Gastrocnemius medialis (tissue), 4 donors: ENCODE data around the gene FST. TPM values are rescaled to one million over a fixed set of nuclear protein-coding genes. Genes with fewer than 3 reads are reported as not detected.

ENCODE experiments used
- ATAC-seq, 2 donors: fragments of 150-250 bp; one replicate each; pipeline ENCODE4 v1.9.1; 2016
- DNase-seq, 2 donors: peaks; one replicate each; pipeline ENCODE4 v3.0.0-alpha.2; 2019
- H3K27ac ChIP-seq, 4 donors: fragments of 200-600 bp; sonication (generic); 1 replicate in 1 of 4; 2 replicates in 3 of 4; pipeline ENCODE4 v1.5.1; 2016 to 2018; ENCODE audit warnings: mild to moderate bottlenecking in 2 of 4, moderate library complexity in 1 of 4
- H3K27me3 ChIP-seq, 3 donors: fragments of 200-600 bp; sonication (generic) in 2 of 3; 1 replicate in 1 of 3; 2 replicates in 2 of 3; pipeline versions ENCODE4 v1.5.1 to v1.6.0; 2016 to 2019; ENCODE audit warnings: mild to moderate bottlenecking in 1 of 3, moderate library complexity in 1 of 3
- H3K36me3 ChIP-seq, 2 donors: fragments of 200-600 bp; sonication (generic) in 1 of 2; one replicate each; pipeline ENCODE4 v1.5.1; 2017 to 2018
- H3K4me1 ChIP-seq, 2 donors: fragments of 200-600 bp; sonication (generic) in 1 of 2; one replicate each; pipeline ENCODE4 v1.5.1; 2016 to 2017; ENCODE audit warnings: mild to moderate bottlenecking in 2 of 2
- H3K4me3 ChIP-seq, 4 donors: fragments of 200-600 bp; sonication (generic) in 3 of 4; 1 replicate in 1 of 4; 2 replicates in 3 of 4; pipeline ENCODE4 v1.5.1; 2016 to 2019; ENCODE audit warnings: mild to moderate bottlenecking in 2 of 4
- H3K9me3 ChIP-seq, 3 donors: fragments of 200-600 bp; sonication (generic) in 2 of 3; 1 replicate in 1 of 3; 2 replicates in 2 of 3; pipeline ENCODE4 v1.5.1; 2016 to 2019
- POLR2A ChIP-seq, 2 donors: fragments of 450-650 bp; IDR thresholded peaks; one replicate each; pipeline ENCODE4 v1.6.1; 2017; ENCODE audit warnings: antibody characterized with exemption in 2 of 2, mild to moderate bottlenecking in 2 of 2, moderate library complexity in 2 of 2
- in situ Hi-C, 4 donors: fragments of 200-750 bp; cut with MboI; loops; one replicate each; pipeline versions ENCODE4 v1.15.0 to v1.8.0; 2017; ENCODE audit warnings: low sequenced_read_pairs in 4 of 4
- intact Hi-C: fragments of 100-400 bp; cut with DNase I; formaldehyde crosslinking; loops from one replicate; pipeline ENCODE4 v1.15.1; 2023; ENCODE audit warnings: low total_unique reads
- total RNA-seq, 4 donors: library from RNA; depleted of rRNA; stranded (reverse); fragments of >200 nt; gene quantifications; one replicate each; pipeline versions ENCODE4 v1.1.0 to v1.2.3, GENCODE V29; 2016
- TF ChIP-seq, protein P1 (sequence below), 5 experiments: fragments of 450-650 bp in 3 of 5; fragments of 200-600 bp in 2 of 5; sonication (generic) in 2 of 5; IDR thresholded peaks in 4 of 5; conservative IDR thresholded peaks in 1 of 5; 1 replicate in 4 of 5; 2 replicates in 1 of 5; pipeline ENCODE4 v1.5.1; 2016 to 2019; ENCODE audit warnings: antibody characterized with exemption in 5 of 5, mild to moderate bottlenecking in 3 of 5, moderate library complexity in 3 of 5

The FST gene
- total RNA-seq, 4 donors from 2014 or later, result 2.0 to 3.4 (median 2.3) TPM

DNA sequence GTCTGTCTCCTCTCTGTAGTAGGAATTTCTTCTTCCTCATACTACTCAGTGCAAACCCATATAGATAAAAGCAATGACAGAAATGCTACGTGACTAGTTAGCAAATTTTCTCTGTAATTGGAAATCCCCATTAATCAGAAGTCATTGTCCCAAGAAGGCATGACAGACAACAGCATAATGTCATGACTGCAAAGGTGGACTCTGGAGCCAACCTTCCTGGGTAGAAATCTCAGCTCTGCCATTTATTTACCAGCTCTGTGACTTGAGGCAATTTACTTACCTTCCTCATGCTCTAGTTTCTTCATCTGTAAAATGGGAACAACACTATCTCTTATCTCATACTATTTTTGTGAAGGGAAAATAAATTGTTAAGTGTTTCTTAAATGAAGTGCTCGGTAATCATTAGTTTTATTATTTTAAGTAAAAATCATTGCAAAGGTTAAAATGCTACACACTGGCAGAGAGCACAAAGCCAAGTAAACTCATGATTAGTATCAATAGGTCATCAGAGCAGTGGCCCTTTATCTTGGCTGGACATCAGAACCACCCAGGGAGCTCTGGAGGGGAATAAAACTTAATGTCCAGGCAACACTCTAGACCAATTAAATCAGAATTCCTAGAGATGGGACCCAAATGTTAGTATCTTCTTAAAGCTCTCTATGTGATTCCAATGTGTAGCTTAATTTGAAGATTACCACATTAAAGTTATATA is 43.8 kb upstream of the FST start:
- no peak overlapping the region for H3K27ac ChIP-seq
- in situ Hi-C loops, result loop anchor here in 1 of 4 donors (25.0 kb wide), 1 partner anchor 274 kb away; no protein-coding TSS in a partner anchor
- no peak for DNase-seq
- no peak overlapping the region for H3K4me3 ChIP-seq
- TF ChIP-seq, protein P1, sequence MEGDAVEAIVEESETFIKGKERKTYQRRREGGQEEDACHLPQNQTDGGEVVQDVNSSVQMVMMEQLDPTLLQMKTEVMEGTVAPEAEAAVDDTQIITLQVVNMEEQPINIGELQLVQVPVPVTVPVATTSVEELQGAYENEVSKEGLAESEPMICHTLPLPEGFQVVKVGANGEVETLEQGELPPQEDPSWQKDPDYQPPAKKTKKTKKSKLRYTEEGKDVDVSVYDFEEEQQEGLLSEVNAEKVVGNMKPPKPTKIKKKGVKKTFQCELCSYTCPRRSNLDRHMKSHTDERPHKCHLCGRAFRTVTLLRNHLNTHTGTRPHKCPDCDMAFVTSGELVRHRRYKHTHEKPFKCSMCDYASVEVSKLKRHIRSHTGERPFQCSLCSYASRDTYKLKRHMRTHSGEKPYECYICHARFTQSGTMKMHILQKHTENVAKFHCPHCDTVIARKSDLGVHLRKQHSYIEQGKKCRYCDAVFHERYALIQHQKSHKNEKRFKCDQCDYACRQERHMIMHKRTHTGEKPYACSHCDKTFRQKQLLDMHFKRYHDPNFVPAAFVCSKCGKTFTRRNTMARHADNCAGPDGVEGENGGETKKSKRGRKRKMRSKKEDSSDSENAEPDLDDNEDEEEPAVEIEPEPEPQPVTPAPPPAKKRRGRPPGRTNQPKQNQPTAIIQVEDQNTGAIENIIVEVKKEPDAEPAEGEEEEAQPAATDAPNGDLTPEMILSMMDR (IDR thresholded peaks at IDR 0.05 in 4 of 5, conservative IDR thresholded peaks at IDR 0.05 in 1 of 5), result no peak
- no peak for TF ChIP-seq POLR2A (IDR thresholded peaks at IDR 0.05)
- no peaks in the 10 kb centered on the region for H3K4me1 ChIP-seq
- no peaks in the 10 kb centered on the region for H3K9me3 ChIP-seq
- H3K36me3 ChIP-seq, result no peaks in the 10 kb centered on the region
- intact Hi-C loops, result no loop called here
- ATAC-seq, result no peak
- H3K27me3 ChIP-seq, result no peaks in the 10 kb centered on the region

DNA sequence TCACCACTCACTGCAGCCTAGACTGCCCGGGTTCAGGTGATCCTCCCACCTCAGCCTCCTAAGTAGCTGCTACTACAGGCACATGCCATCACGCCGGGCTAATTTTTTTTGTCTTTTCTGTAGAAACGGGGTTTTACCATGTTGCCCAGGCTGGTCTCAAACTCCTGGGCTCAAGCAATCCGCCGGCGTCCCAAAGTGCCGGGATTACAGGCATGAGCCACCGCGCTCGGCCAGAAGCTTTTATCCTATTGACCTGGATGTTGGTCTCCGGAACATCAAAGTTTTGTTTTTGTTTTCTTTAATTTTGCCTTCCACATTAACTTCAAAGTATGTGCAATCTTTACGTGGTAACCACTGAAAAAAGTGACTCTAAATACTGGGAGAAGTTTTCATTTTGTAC is 42.4 kb upstream of the FST start:
- H3K36me3 ChIP-seq, result no peaks in the 10 kb centered on the region
- TF ChIP-seq POLR2A (IDR thresholded peaks at IDR 0.05), result no peak
- TF ChIP-seq, protein P1 (IDR thresholded peaks at IDR 0.05 in 4 of 5, conservative IDR thresholded peaks at IDR 0.05 in 1 of 5), result no peak
- no peaks in the 10 kb centered on the region for H3K9me3 ChIP-seq
- H3K27me3 ChIP-seq, result no peaks in the 10 kb centered on the region
- H3K4me3 ChIP-seq, result no peak overlapping the region
- in situ Hi-C loops, result loop anchor here in 1 of 4 donors (25.0 kb wide), 1 partner anchor 276 kb away; no protein-coding TSS in a partner anchor
- intact Hi-C loops, result no loop called here
- DNase-seq, result no peak
- no peak overlapping the region for H3K27ac ChIP-seq
- ATAC-seq, result no peak
- H3K4me1 ChIP-seq, result no peaks in the 10 kb centered on the region

DNA sequence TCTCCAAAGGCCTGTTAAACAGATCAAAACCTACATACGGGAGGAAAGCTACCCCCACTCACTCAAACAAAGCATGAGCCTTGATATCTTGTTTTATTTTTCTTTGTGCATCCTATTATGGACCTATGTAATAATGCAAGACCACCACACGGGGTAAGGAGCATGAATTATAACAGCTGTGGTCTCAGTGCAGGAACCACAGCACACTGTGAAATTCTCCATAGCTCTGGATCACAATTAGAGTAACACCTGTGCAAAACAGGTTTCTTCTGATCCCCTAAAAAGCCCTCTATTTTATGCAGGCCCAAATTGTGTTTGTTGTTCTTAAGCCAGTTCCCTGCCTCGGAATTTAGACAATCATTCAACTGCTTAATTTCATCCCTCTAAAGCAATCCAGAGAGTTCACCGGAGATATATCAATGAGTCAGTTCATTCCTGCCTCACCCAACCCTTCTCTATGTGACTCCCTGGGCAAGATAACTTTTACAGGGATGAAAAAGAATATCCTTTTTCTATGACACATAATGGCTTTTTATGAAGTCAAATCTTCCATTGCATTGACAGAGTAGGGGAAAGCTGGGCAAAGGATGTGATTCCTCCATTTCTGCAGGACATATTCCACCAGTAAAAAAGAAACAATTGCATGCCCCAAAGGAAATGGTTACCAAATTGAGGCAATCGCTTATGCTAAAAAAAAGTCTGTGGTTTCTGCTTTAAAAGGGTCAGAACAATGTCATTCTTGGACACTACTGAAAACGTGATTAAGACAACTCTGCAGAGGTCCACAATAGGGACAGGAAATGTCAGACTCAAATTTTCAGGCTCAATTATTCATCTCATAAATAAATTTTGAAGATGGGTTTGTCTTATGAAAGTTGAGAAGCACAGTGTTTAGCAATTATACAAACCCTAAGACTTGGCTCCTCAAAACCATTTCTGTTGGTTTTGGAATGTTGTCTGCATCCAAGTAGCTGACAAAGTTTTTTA is 41.6 kb upstream of the FST start:
- Histone ChIP-seq H3K27me3 (no peaks in the 10 kb centered on the region), H3K4me3 (no peak overlapping the region), H3K36me3 (no peaks in the 10 kb centered on the region), H3K27ac (no peak overlapping the region), H3K9me3 (no peaks in the 10 kb centered on the region), H3K4me1 (no peaks in the 10 kb centered on the region)
- intact Hi-C loops, result no loop called here
- in situ Hi-C loops, result loop anchor here in 1 of 4 donors (25.0 kb wide), 1 partner anchor 276 kb away; no protein-coding TSS in a partner anchor
- no peak for ATAC-seq
- no peak for TF ChIP-seq POLR2A (IDR thresholded peaks at IDR 0.05)
- TF ChIP-seq, protein P1 (IDR thresholded peaks at IDR 0.05 in 4 of 5, conservative IDR thresholded peaks at IDR 0.05 in 1 of 5), result no peak
- DNase-seq, result no peak

DNA sequence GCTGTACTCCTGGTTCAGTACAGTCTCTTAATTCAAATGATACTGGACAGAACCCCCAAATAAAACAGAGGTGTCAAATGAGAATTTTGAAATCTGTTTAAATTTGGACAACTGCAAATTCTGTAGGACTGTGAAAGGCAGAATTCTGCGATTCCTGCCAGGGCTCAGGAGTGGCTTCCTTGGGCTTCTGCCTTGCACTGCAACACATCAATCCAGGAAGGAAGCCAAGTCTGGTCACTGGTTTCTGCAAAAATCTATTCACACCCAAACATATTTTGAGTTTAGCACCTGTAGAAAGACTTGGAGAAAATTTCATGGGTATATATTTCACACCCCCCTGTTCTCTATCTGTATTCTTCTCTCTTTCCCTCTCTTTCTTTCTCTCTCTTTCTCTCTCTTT is 37.5 kb upstream of the FST start:
- in situ Hi-C loops, result loop anchor here in 1 of 4 donors (25.0 kb wide), 1 partner anchor 281 kb away; no protein-coding TSS in a partner anchor
- no peak for TF ChIP-seq POLR2A (IDR thresholded peaks at IDR 0.05)
- TF ChIP-seq, protein P1 (IDR thresholded peaks at IDR 0.05 in 4 of 5, conservative IDR thresholded peaks at IDR 0.05 in 1 of 5), result no peak
- DNase-seq (no peak), ATAC-seq (no peak)
- H3K27me3 ChIP-seq, result no peaks in the 10 kb centered on the region
- intact Hi-C loops, result no loop called here
- no peaks in the 10 kb centered on the region for H3K4me1 ChIP-seq
- H3K36me3 ChIP-seq, result no peaks in the 10 kb centered on the region
- H3K27ac ChIP-seq, result no peak overlapping the region
- H3K4me3 ChIP-seq, result no peak overlapping the region
- no peaks in the 10 kb centered on the region for H3K9me3 ChIP-seq
